SH-SY5Y (cell line): ENCODE results near the gene DDX27.

Source experiments
- GATA2 ChIP-seq: IDR thresholded peaks from 2 replicates; pipeline ENCODE4 v1.6.1; 2011; ENCODE audit warnings: mild to moderate bottlenecking, low read depth, low read length
- GATA3 ChIP-seq: IDR thresholded peaks from 2 replicates; pipeline ENCODE4 v1.6.1; 2011; ENCODE audit warnings: low read depth, mild to moderate bottlenecking, low read length, moderate library complexity

GRCh38 chr20:49247169-49247723, 28.0 kb downstream of the DDX27 start:
- no peak for TF ChIP-seq GATA2
- no peak for TF ChIP-seq GATA3
